BLaER1 treated with 17β-estradiol and CSF1 and Interleukin-3, amounts not matched to agents 10 nM and 100 nM (cell line): Measurements from ENCODE around the gene C1orf141.
A peak's percentile ranks its signal among the peaks of the same experiment; 100 is the strongest.

Experiments
- H3K27ac ChIP-seq, 11 experiments: shearing (Covaris generic); formaldehyde crosslinking; 2 replicates each; pipeline ENCODE4 v1.8.1; 2022
- H3K27me3 ChIP-seq, 11 experiments: shearing (Covaris generic); formaldehyde crosslinking; 2 replicates each; pipeline ENCODE4 v1.8.1; 2022
- H3K36me3 ChIP-seq, 11 experiments: shearing (Covaris generic); formaldehyde crosslinking; 2 replicates each; pipeline ENCODE4 v1.8.1; 2022
- H3K4me1 ChIP-seq, 10 experiments: shearing (Covaris generic); formaldehyde crosslinking; 2 replicates each; pipeline ENCODE4 v1.8.1; 2022
- H3K4me2 ChIP-seq, 11 experiments: shearing (Covaris generic); formaldehyde crosslinking; 2 replicates each; pipeline ENCODE4 v1.8.1; 2022
- H3K4me3 ChIP-seq, 10 experiments: shearing (Covaris generic); formaldehyde crosslinking; 2 replicates each; pipeline ENCODE4 v1.8.1; 2022
- H3K9ac ChIP-seq, 11 experiments: shearing (Covaris generic); formaldehyde crosslinking; 2 replicates each; pipeline ENCODE4 v1.8.1; 2022
- H3K9me3 ChIP-seq, 11 experiments: shearing (Covaris generic); formaldehyde crosslinking; replicated peaks in 1 of 11; 2 replicates each; pipeline ENCODE4 v1.8.1; 2022
- H4K20me1 ChIP-seq, 11 experiments: shearing (Covaris generic); formaldehyde crosslinking; 2 replicates each; pipeline ENCODE4 v1.8.1; 2022
- Cebpa-rat ChIP-seq, 11 experiments: shearing (Covaris generic); IDR thresholded peaks; 2 replicates each; pipeline ENCODE4 v1.8.1; 2022

The C1orf141 gene

DNA sequence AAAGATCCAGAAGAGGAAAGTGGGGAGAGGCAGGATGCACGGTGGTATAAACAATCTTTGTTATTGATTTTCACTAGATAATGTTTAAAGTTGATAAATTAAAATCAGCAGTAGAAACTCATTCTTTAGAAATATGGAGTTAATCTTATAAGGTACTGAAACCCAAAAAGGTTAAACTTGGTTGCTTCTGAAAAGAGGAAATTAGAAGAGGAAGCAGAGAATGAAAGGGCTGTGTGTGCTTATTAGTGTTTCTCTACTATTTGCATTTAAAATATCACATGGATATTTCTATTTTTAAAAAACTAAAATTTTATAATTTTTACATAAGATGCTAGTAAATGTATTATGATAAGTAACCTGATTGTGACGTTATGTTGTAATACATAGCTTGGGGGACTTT, 24.4 kb downstream of the C1orf141 start:
- Histone ChIP-seq H3K4me2 (peak overlapping the region in 4 of 11 experiments; percentile 3 to 44 (median 20); a peak in 4 of 22 replicates), H3K27ac (no peak overlapping the region), H3K4me1 (peaks cover 9 to 36% (median 22%) of the 10 kb centered on the region in 10 experiments; a peak in 19 of 20 replicates), H3K27me3 (no peaks in the 10 kb centered on the region), H3K4me3 (no peak overlapping the region), H3K36me3 (peaks cover 0 to 3% (median 0%) of the 10 kb centered on the region in 11 experiments; a peak in 1 of 22 replicates), H3K9ac (no peak overlapping the region), H4K20me1 (no peaks in the 10 kb centered on the region), H3K9me3 (peaks cover 16 to 22% (median 18%) of the 10 kb centered on the region in 11 experiments)
- no peak for TF ChIP-seq Cebpa-rat (IDR thresholded peaks at IDR 0.05)

- Histone ChIP-seq H4K20me1 (no peaks in the 10 kb centered on the region), H3K9ac (no peak overlapping the region), H3K4me1 (peaks cover 0 to 8% (median 3%) of the 10 kb centered on the region in 10 experiments; a peak in 7 of 20 replicates), H3K27ac (no peak overlapping the region), H3K4me3 (no peak overlapping the region), H3K4me2 (no peak overlapping the region), H3K27me3 (no peaks in the 10 kb centered on the region), H3K9me3 (no peaks in the 10 kb centered on the region), H3K36me3 (no peaks in the 10 kb centered on the region)
- no peak for TF ChIP-seq Cebpa-rat (IDR thresholded peaks at IDR 0.05)
Observed at GRCh38 chr1:67105508-67105907, 29.3 kb downstream of the C1orf141 start.

DNA sequence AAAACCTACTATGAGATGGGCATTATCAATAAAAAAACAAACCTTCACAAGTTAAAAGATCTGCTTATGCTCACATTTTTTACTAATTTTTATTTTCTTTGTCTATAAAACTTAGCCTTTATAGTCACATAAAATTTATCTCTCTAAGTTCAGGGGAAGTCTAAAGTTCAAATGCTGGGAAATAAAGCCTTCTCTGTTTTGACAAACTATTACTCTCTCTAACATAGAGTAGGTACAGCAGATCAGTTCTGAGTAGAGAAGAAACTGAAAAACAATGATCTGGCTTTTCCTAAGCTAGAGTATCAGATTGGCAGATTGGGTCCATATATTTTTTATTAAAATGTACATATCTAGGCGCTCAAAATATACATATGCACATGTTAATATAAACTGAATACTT, 31.2 kb downstream of the C1orf141 start:
- H3K9ac ChIP-seq: no peak overlapping the region
- no peak overlapping the region for H3K27ac ChIP-seq
- no peak overlapping the region for H3K4me3 ChIP-seq
- TF ChIP-seq Cebpa-rat (IDR thresholded peaks at IDR 0.05): no peak
- H3K36me3 ChIP-seq: no peaks in the 10 kb centered on the region
- no peaks in the 10 kb centered on the region for H3K27me3 ChIP-seq
- no peaks in the 10 kb centered on the region for H3K4me1 ChIP-seq
- no peak overlapping the region for H3K4me2 ChIP-seq
- H4K20me1 ChIP-seq: no peaks in the 10 kb centered on the region
- H3K9me3 ChIP-seq: no peaks in the 10 kb centered on the region

- H3K9ac ChIP-seq: no peak overlapping the region
- no peaks in the 10 kb centered on the region for H3K27me3 ChIP-seq
- no peaks in the 10 kb centered on the region for H3K36me3 ChIP-seq
- H4K20me1 ChIP-seq: no peaks in the 10 kb centered on the region
- H3K27ac ChIP-seq: no peak overlapping the region
- H3K4me1 ChIP-seq: no peaks in the 10 kb centered on the region
- TF ChIP-seq Cebpa-rat (IDR thresholded peaks at IDR 0.05): no peak
- no peaks in the 10 kb centered on the region; a peak in 1 of 22 replicates for H3K9me3 ChIP-seq
- H3K4me2 ChIP-seq: no peak overlapping the region
- H3K4me3 ChIP-seq: no peak overlapping the region
Observed at GRCh38 chr1:67100833-67101232, 33.9 kb downstream of the C1orf141 start.

GRCh38 chr1:67097305-67097704, 37.5 kb downstream of the C1orf141 start:
- H3K4me2 ChIP-seq: no peak overlapping the region
- H3K4me3 ChIP-seq: no peak overlapping the region
- no peaks in the 10 kb centered on the region; a peak in 1 of 22 replicates for H3K9me3 ChIP-seq
- H3K9ac ChIP-seq: no peak overlapping the region
- H3K36me3 ChIP-seq: no peaks in the 10 kb centered on the region
- H3K4me1 ChIP-seq: no peaks in the 10 kb centered on the region
- TF ChIP-seq Cebpa-rat (IDR thresholded peaks at IDR 0.05): no peak
- H4K20me1 ChIP-seq: no peaks in the 10 kb centered on the region
- no peak overlapping the region for H3K27ac ChIP-seq
- no peaks in the 10 kb centered on the region for H3K27me3 ChIP-seq

- Histone ChIP-seq H3K27me3 (no peaks in the 10 kb centered on the region), H3K9me3 (peaks cover 0 to 12% (median 7%) of the 10 kb centered on the region in 11 experiments; a peak in 7 of 22 replicates), H3K9ac (no peak overlapping the region), H3K36me3 (no peaks in the 10 kb centered on the region), H3K4me2 (no peak overlapping the region), H3K4me1 (no peaks in the 10 kb centered on the region), H4K20me1 (no peaks in the 10 kb centered on the region), H3K4me3 (no peak overlapping the region), H3K27ac (no peak overlapping the region)
- TF ChIP-seq Cebpa-rat (IDR thresholded peaks at IDR 0.05): no peak
Observed at GRCh38 chr1:67094191-67094590, 40.6 kb downstream of the C1orf141 start.

DNA sequence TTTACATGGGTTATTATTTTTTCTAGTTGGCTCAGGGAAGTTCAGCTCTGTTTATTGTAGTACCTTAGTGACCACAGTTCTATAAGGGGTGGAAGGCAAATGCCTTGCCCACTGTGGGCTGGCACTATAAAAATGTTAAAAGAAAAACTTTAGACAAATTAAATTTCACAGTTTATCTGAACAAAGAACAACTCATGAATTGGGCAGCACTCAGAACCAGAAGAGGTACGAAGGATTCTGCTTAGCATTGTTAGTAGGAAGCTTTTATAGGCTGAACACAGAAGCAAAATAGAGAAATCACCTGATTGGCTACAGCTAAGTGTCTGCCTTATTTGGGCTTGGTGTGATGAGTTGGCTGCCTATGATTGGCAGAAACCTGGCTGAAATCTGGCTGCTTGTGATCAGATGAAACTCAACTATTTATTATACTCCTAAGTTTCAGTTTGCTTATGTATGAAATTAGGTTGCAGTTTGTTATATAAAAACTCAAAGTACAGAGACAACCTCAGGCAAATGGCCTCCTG, 45.0 kb downstream of the C1orf141 start:
- H4K20me1 ChIP-seq: no peaks in the 10 kb centered on the region
- H3K9ac ChIP-seq: no peak overlapping the region
- H3K9me3 ChIP-seq: peaks cover 0 to 18% (median 7%) of the 10 kb centered on the region in 11 experiments; a peak in 7 of 22 replicates
- no peaks in the 10 kb centered on the region for H3K4me1 ChIP-seq
- H3K27me3 ChIP-seq: no peaks in the 10 kb centered on the region; a peak in 1 of 22 replicates
- H3K4me3 ChIP-seq: no peak overlapping the region
- no peak overlapping the region for H3K27ac ChIP-seq
- no peak for TF ChIP-seq Cebpa-rat (IDR thresholded peaks at IDR 0.05)
- H3K4me2 ChIP-seq: no peak overlapping the region
- H3K36me3 ChIP-seq: no peaks in the 10 kb centered on the region

GRCh38 chr1:67088440-67088839, 46.3 kb downstream of the C1orf141 start:
- no peak overlapping the region for H3K4me3 ChIP-seq
- H3K27ac ChIP-seq: no peak overlapping the region
- no peak for TF ChIP-seq Cebpa-rat (IDR thresholded peaks at IDR 0.05)
- peaks cover 0 to 18% (median 7%) of the 10 kb centered on the region in 11 experiments; a peak in 7 of 22 replicates for H3K9me3 ChIP-seq
- no peaks in the 10 kb centered on the region for H3K36me3 ChIP-seq
- no peaks in the 10 kb centered on the region for H4K20me1 ChIP-seq
- no peak overlapping the region for H3K4me2 ChIP-seq
- no peaks in the 10 kb centered on the region for H3K4me1 ChIP-seq
- H3K27me3 ChIP-seq: no peaks in the 10 kb centered on the region; a peak in 1 of 22 replicates
- no peak overlapping the region for H3K9ac ChIP-seq

- Histone ChIP-seq H3K27me3 (no peaks in the 10 kb centered on the region; a peak in 1 of 22 replicates), H4K20me1 (no peaks in the 10 kb centered on the region), H3K4me1 (no peaks in the 10 kb centered on the region), H3K9ac (no peak overlapping the region), H3K4me2 (no peak overlapping the region), H3K4me3 (no peak overlapping the region), H3K36me3 (no peaks in the 10 kb centered on the region), H3K27ac (no peak overlapping the region), H3K9me3 (peaks cover 0 to 18% (median 6%) of the 10 kb centered on the region in 11 experiments; a peak in 7 of 22 replicates)
- no peak for TF ChIP-seq Cebpa-rat (IDR thresholded peaks at IDR 0.05)
Observed at GRCh38 chr1:67085326-67085725, 49.4 kb downstream of the C1orf141 start.

GRCh38 chr1:67084765-67085318, 49.9 kb downstream of the C1orf141 start:
- no peak for TF ChIP-seq Cebpa-rat (IDR thresholded peaks at IDR 0.05)
- H3K36me3 ChIP-seq: no peaks in the 10 kb centered on the region
- H3K4me1 ChIP-seq: no peaks in the 10 kb centered on the region
- no peak overlapping the region for H3K4me3 ChIP-seq
- H3K4me2 ChIP-seq: no peak overlapping the region
- peaks cover 0 to 13% (median 4%) of the 10 kb centered on the region in 11 experiments; a peak in 7 of 22 replicates for H3K9me3 ChIP-seq
- H3K9ac ChIP-seq: no peak overlapping the region
- H3K27ac ChIP-seq: no peak overlapping the region
- H4K20me1 ChIP-seq: no peaks in the 10 kb centered on the region
- H3K27me3 ChIP-seq: no peaks in the 10 kb centered on the region; a peak in 1 of 22 replicates
